GM12878 (cell line): Measurements from ENCODE around the gene CRHBP. TPM values are rescaled to one million over a fixed set of nuclear protein-coding genes. Genes with fewer than 3 reads are reported as not detected.

ENCODE experiments used
- ATAC-seq: fragments of 200-7000 bp; cut with Tn5 transposase; 3 replicates; pipeline ENCODE4 v1.9.1; 2020; ENCODE audit warnings: mild to moderate bottlenecking, moderate library complexity
- BruUV-seq: library from RNA; stranded (reverse); fragments of 400-500 nt; replicated peaks from 2 replicates; lab custom pipeline; 2021; lab: Mats Ljungman, UMichigan
- CTCF ChIA-PET: fragments of 300-600 bp; sonication (Branson Sonifier 250); formaldehyde crosslinking; extraction: SDS; loops from one replicate; lab custom pipeline; 2021; ENCODE audit warnings: inconsistent platforms; lab: Yijun Ruan, JAX
- POLR2A ChIA-PET: fragments of 350-600 bp; formaldehyde crosslinking; extraction: SDS; loops from one replicate; lab custom pipeline; 2021; ENCODE audit warnings: inconsistent platforms; lab: Charles Lee
- RAD21 ChIA-PET: fragments of 300-600 bp; sonication (Branson Sonifier 250); formaldehyde crosslinking; loops from one replicate; lab custom pipeline; 2023; ENCODE audit warnings: antibody characterized with exemption; ENCODE audit not compliant: unreplicated experiment; lab: Charles Lee
- SMC1A ChIA-PET: fragments of 300-600 bp; sonication (Branson Sonifier 250); formaldehyde crosslinking; loops from one replicate; lab custom pipeline; 2023; ENCODE audit not compliant: unreplicated experiment, uncharacterized antibody; lab: Charles Lee
- DNase-seq: peaks from one replicate; pipeline ENCODE4 v3.0.0-alpha.2; 2011; ENCODE audit warnings: low read depth, low spot score
- FAIRE-seq: peaks from 3 replicates; lab custom pipeline; 2011; peaks lifted over from hg19 to GRCh38; lab: Jason Lieb, UNC
- H2AFZ ChIP-seq: 2 replicates; pipeline ENCODE4 v1.6.0; 2011; ENCODE audit warnings: low read depth, low read length, control low read depth; ENCODE audit not compliant: control insufficient read depth
- H3K27ac ChIP-seq: 2 replicates; pipeline ENCODE4 v1.5.1; 2011; ENCODE audit warnings: control low read depth; ENCODE audit not compliant: control insufficient read depth, insufficient read depth
- H3K27me3 ChIP-seq, 2 experiments: replicated peaks in 1 of 2; 2 replicates each; pipeline versions ENCODE4 v1.6.0 to v1.6.1; 2011; ENCODE audit warnings: low read length in 1 of 2; ENCODE audit not compliant: control insufficient read depth in 2 of 2, insufficient read depth in 2 of 2
- H3K36me3 ChIP-seq, 2 experiments: 2 replicates each; pipeline ENCODE4 v1.5.1; 2011; ENCODE audit warnings: low read length in 1 of 2; ENCODE audit not compliant: control insufficient read depth in 2 of 2, insufficient read depth in 2 of 2
- H3K4me1 ChIP-seq: 2 replicates; pipeline ENCODE4 v1.6.1; 2011; ENCODE audit warnings: mild to moderate bottlenecking, low read length, moderate library complexity, mixed read lengths; ENCODE audit not compliant: control insufficient read depth, insufficient read depth
- H3K4me2 ChIP-seq: 2 replicates; pipeline ENCODE4 v1.6.0; 2011; ENCODE audit warnings: control low read depth; ENCODE audit not compliant: control insufficient read depth, insufficient read depth
- H3K4me3 ChIP-seq: fragments of 200-600 bp; sonication (generic); 2 replicates; pipeline ENCODE4 v1.5.1; 2016
- H3K79me2 ChIP-seq: 2 replicates; pipeline ENCODE4 v1.6.0; 2011; ENCODE audit warnings: low read length; ENCODE audit not compliant: control insufficient read depth, insufficient read depth
- H3K9ac ChIP-seq: 2 replicates; pipeline ENCODE4 v1.8.0; 2011; ENCODE audit warnings: low read length, control low read depth, mixed read lengths; ENCODE audit not compliant: control insufficient read depth, insufficient read depth
- H3K9me3 ChIP-seq: replicated peaks from 3 replicates; pipeline ENCODE4 v1.5.1; 2011; ENCODE audit warnings: mild to moderate bottlenecking, low read length; ENCODE audit not compliant: control insufficient read depth, insufficient read depth
- H4K20me1 ChIP-seq: 2 replicates; pipeline ENCODE4 v1.6.0; 2011; ENCODE audit not compliant: control insufficient read depth, insufficient read depth
- CHD1 ChIP-seq: IDR thresholded peaks from 2 replicates; pipeline ENCODE4 v1.6.1; 2012; ENCODE audit warnings: low read depth, low read length, improper control_type of control experiment
- CREB1 ChIP-seq: IDR thresholded peaks from 2 replicates; pipeline ENCODE4 v1.6.1; 2012; ENCODE audit warnings: low read depth, mild to moderate bottlenecking, inconsistent platforms
- EP300 ChIP-seq, 2 experiments: fragments of 150-350 bp in 1 of 2; IDR thresholded peaks; 2 replicates each; pipeline ENCODE4 v1.6.1; 2011 to 2012; ENCODE audit warnings: low read depth in 2 of 2, low read length in 2 of 2, borderline replicate concordance in 1 of 2, improper control_type of control experiment in 1 of 2, inconsistent platforms in 1 of 2; ENCODE audit not compliant: control insufficient read depth in 1 of 2
- ESRRA ChIP-seq: IDR thresholded peaks from 2 replicates; pipeline ENCODE4 v1.6.1; 2012; ENCODE audit warnings: mild to moderate bottlenecking, low read length, improper control_type of control experiment
- HCFC1 ChIP-seq: fragments of 150-350 bp; IDR thresholded peaks from 2 replicates; pipeline ENCODE4 v1.6.1; 2014; ENCODE audit warnings: low read length
- MEF2A ChIP-seq: IDR thresholded peaks from 2 replicates; pipeline ENCODE4 v1.6.1; 2011; ENCODE audit warnings: low read depth, mild to moderate bottlenecking, low read length, moderate library complexity; ENCODE audit not compliant: insufficient read depth
- NFIC ChIP-seq: IDR thresholded peaks from 2 replicates; pipeline ENCODE4 v1.6.1; 2012; ENCODE audit warnings: low read depth, mild to moderate bottlenecking, inconsistent platforms, low read length, moderate library complexity
- SMC3 ChIP-seq: IDR thresholded peaks from 2 replicates; pipeline ENCODE4 v1.6.1; 2011; ENCODE audit warnings: low read length, improper control_type of control experiment, borderline replicate concordance
- YBX1 ChIP-seq: fragments of 450-650 bp; IDR thresholded peaks from 2 replicates; pipeline ENCODE4 v1.6.1; 2016; ENCODE audit warnings: antibody characterized with exemption
- WGBS: methylation state at CpG from one replicate; pipeline ENCODE4 v1.1.6; 2016; ENCODE audit warnings: low lambda C conversion rate; ENCODE audit not compliant: insufficient replicate concordance, insufficient coverage; ENCODE audit errors: missing lambda C conversion rate; 5-methylcytosine and 5-hydroxymethylcytosine counted together
- in situ Hi-C: fragments of 300-500 bp; cut with MboI; formaldehyde crosslinking; loops from 9 replicates; pipeline ENCODE4 v1.14.3; 2018; ENCODE audit warnings: mixed read lengths
- intact Hi-C: fragments of 100-400 bp; cut with micrococcal nuclease; formaldehyde crosslinking; loops from one replicate; pipeline ENCODE4 v1.14.2; 2022; ENCODE audit not compliant: unreplicated experiment
- polyA plus RNA-seq, 11 experiments: library from polyadenylated mRNA; depleted of rRNA in 4 of 11; unstranded in 6 of 11; stranded (reverse) in 5 of 11; fragments of >200 nt; fragmentation: Nextera tagmentation in 4 of 11; fragmentation: Illumina TruSeq in 1 of 11; extraction: Ambion mirVana in 4 of 11; extraction: Trizol in 1 of 11; gene quantifications; 1 replicate in 1 of 11; 2 replicates in 10 of 11; pipeline versions ENCODE4 v1.2.1 to v1.2.3, GENCODE V29; 2011 to 2016; ENCODE audit warnings: inconsistent platforms in 2 of 11, missing spikeins in 2 of 11, low read depth in 1 of 11
- total RNA-seq, 4 experiments: library from RNA; depleted of rRNA in 3 of 4; stranded (reverse); fragments of >200 nt in 3 of 4; fragmentation: Illumina TruSeq in 1 of 4; extraction: Trizol in 1 of 4; gene quantifications; 2 replicates each; pipeline versions ENCODE4 v1.2.1 to v1.2.3, GENCODE V29; 2013 to 2021
- TF ChIP-seq, protein P1 (sequence below): fragments of 150-350 bp; IDR thresholded peaks from 2 replicates; pipeline ENCODE4 v1.6.1; 2014; ENCODE audit warnings: mild to moderate bottlenecking, low read depth, low read length
- TF ChIP-seq, protein P2 (sequence below): fragments of 450-650 bp; formaldehyde crosslinking; IDR thresholded peaks from 2 replicates; pipeline ENCODE4 v1.5.0; 2022; ENCODE audit warnings: mild to moderate bottlenecking, missing genetic modification characterization

Gene CRHBP
- total and polyA plus RNA-seq, 10 of the 15 experiments (the other 5 are each of a cell fraction or from before 2014, with no cell fraction given): 0.04 to 0.32 TPM; not detected in 8

- H3K9ac ChIP-seq: no peak overlapping the region
- no peaks in the 10 kb centered on the region for H3K36me3 ChIP-seq
- H3K27me3 ChIP-seq: peaks cover 8 to 12% of the 10 kb centered on the region in 2 experiments
- TF ChIP-seq EP300 (IDR thresholded peaks at IDR 0.05; ENCODE audit: borderline replicate concordance in 1 of 2, control insufficient read depth in 1 of 2, low read depth in 2 of 2, low read length in 2 of 2): no peak
- no peak for TF ChIP-seq SMC3
- TF ChIP-seq CREB1: no peak
- no peak for TF ChIP-seq MEF2A
- TF ChIP-seq ESRRA: no peak
- no peak for TF ChIP-seq NFIC
- TF ChIP-seq, all 136 proteins: peak for 0
- H3K79me2 ChIP-seq: no peaks in the 10 kb centered on the region
- ChIA-PET RAD21 (no interaction called here), SMC1A (no interaction called here), CTCF (no interaction called here), POLR2A (no interaction called here)
- no peak for FAIRE-seq
- intact Hi-C loops (no loop called here), in situ Hi-C loops (no loop called here)
- H3K4me1 ChIP-seq: peaks cover 5% of the 10 kb centered on the region
- no peak overlapping the region for H2AFZ ChIP-seq
- no peaks in the 10 kb centered on the region for H3K9me3 ChIP-seq
- no peaks in the 10 kb centered on the region for H4K20me1 ChIP-seq
- no peak overlapping the region for H3K4me3 ChIP-seq
- BruUV-seq: no TSS peak
- 32% methylated on average over 23 of the region's 25 CpGs for WGBS
- no peak for ATAC-seq
- no peak for DNase-seq
- H3K4me2 ChIP-seq: no peak overlapping the region
- H3K27ac ChIP-seq: no peak overlapping the region
Observed at GRCh38 chr5:76954383-76954763, 1.5 kb downstream of the CRHBP start.

GRCh38 chr5:76956033-76956432 lies 3.2 kb downstream of the CRHBP start:
- peaks cover 13% of the 10 kb centered on the region for H3K4me1 ChIP-seq
- H4K20me1 ChIP-seq: no peaks in the 10 kb centered on the region
- BruUV-seq: no TSS peak
- in situ Hi-C loops: no loop called here
- DNase-seq (no peak), ATAC-seq (no peak), FAIRE-seq (no peak)
- no peak overlapping the region for H3K4me2 ChIP-seq
- POLR2A ChIA-PET: no interaction called here
- no peak overlapping the region for H3K9ac ChIP-seq
- H3K27ac ChIP-seq: no peak overlapping the region
- WGBS: 47% methylated on average over 2 of the region's 2 CpGs
- no peaks in the 10 kb centered on the region for H3K9me3 ChIP-seq
- intact Hi-C loops: no loop called here
- CTCF ChIA-PET: no interaction called here
- SMC1A ChIA-PET: interaction anchor here (1.0 kb wide), 1 partner anchor 14 kb away, joined by 3 read pairs; no protein-coding TSS in a partner anchor
- H3K79me2 ChIP-seq: no peaks in the 10 kb centered on the region
- H3K36me3 ChIP-seq: no peaks in the 10 kb centered on the region
- RAD21 ChIA-PET: interaction anchor here (0.7 kb wide), 1 partner anchor 569 kb away, joined by 4 read pairs; no protein-coding TSS in a partner anchor
- H3K4me3 ChIP-seq: no peak overlapping the region
- H3K27me3 ChIP-seq: peaks cover 8 to 12% of the 10 kb centered on the region in 2 experiments
- H2AFZ ChIP-seq: no peak overlapping the region
- TF ChIP-seq, protein P1, sequence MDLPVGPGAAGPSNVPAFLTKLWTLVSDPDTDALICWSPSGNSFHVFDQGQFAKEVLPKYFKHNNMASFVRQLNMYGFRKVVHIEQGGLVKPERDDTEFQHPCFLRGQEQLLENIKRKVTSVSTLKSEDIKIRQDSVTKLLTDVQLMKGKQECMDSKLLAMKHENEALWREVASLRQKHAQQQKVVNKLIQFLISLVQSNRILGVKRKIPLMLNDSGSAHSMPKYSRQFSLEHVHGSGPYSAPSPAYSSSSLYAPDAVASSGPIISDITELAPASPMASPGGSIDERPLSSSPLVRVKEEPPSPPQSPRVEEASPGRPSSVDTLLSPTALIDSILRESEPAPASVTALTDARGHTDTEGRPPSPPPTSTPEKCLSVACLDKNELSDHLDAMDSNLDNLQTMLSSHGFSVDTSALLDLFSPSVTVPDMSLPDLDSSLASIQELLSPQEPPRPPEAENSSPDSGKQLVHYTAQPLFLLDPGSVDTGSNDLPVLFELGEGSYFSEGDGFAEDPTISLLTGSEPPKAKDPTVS: no peak
- TF ChIP-seq HCFC1: no peak
- TF ChIP-seq YBX1: no peak
- TF ChIP-seq CHD1: no peak
- TF ChIP-seq, protein P2, sequence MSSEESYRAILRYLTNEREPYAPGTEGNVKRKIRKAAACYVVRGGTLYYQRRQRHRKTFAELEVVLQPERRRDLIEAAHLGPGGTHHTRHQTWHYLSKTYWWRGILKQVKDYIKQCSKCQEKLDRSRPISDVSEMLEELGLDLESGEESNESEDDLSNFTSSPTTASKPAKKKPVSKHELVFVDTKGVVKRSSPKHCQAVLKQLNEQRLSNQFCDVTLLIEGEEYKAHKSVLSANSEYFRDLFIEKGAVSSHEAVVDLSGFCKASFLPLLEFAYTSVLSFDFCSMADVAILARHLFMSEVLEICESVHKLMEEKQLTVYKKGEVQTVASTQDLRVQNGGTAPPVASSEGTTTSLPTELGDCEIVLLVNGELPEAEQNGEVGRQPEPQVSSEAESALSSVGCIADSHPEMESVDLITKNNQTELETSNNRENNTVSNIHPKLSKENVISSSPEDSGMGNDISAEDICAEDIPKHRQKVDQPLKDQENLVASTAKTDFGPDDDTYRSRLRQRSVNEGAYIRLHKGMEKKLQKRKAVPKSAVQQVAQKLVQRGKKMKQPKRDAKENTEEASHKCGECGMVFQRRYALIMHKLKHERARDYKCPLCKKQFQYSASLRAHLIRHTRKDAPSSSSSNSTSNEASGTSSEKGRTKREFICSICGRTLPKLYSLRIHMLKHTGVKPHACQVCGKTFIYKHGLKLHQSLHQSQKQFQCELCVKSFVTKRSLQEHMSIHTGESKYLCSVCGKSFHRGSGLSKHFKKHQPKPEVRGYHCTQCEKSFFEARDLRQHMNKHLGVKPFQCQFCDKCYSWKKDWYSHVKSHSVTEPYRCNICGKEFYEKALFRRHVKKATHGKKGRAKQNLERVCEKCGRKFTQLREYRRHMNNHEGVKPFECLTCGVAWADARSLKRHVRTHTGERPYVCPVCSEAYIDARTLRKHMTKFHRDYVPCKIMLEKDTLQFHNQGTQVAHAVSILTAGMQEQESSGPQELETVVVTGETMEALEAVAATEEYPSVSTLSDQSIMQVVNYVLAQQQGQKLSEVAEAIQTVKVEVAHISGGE (CRISPR knock-in tag): no peak
